ENCODE results near the gene PDE6B. TPM values are rescaled to one million over a fixed set of nuclear protein-coding genes. Genes with fewer than 3 reads are reported as not detected.

Gene PDE6B
- total RNA-seq, 1 donor: under 0.01 TPM

GRCh38 chr4:683982-684622 lies 58.7 kb downstream of the PDE6B start:
- DNase-seq (ENCODE audit: low read depth): peak; percentile 78

GRCh38 chr4:684623-685327 lies 59.4 kb downstream of the PDE6B start:
- no peak overlapping the region for H3K4me3 ChIP-seq (ENCODE audit: low read depth, low read length)
- DNase-seq (ENCODE audit: low read depth): no peak
- TF ChIP-seq, protein P1, sequence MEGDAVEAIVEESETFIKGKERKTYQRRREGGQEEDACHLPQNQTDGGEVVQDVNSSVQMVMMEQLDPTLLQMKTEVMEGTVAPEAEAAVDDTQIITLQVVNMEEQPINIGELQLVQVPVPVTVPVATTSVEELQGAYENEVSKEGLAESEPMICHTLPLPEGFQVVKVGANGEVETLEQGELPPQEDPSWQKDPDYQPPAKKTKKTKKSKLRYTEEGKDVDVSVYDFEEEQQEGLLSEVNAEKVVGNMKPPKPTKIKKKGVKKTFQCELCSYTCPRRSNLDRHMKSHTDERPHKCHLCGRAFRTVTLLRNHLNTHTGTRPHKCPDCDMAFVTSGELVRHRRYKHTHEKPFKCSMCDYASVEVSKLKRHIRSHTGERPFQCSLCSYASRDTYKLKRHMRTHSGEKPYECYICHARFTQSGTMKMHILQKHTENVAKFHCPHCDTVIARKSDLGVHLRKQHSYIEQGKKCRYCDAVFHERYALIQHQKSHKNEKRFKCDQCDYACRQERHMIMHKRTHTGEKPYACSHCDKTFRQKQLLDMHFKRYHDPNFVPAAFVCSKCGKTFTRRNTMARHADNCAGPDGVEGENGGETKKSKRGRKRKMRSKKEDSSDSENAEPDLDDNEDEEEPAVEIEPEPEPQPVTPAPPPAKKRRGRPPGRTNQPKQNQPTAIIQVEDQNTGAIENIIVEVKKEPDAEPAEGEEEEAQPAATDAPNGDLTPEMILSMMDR (IDR thresholded peaks at IDR 0.05; ENCODE audit: insufficient read depth, low read depth, low read length): no peak

More at GRCh38 chr4:683982-684622, 58.7 kb downstream of the PDE6B start:
- no peak overlapping the region for H3K4me3 ChIP-seq (ENCODE audit: low read depth, low read length)
- TF ChIP-seq, protein P1 (IDR thresholded peaks at IDR 0.05; ENCODE audit: insufficient read depth, low read depth, low read length): peak; percentile 78

GRCh38 chr4:685679-686412 lies 60.5 kb downstream of the PDE6B start:
- no peak for DNase-seq (ENCODE audit: low read depth)
- TF ChIP-seq, protein P1 (IDR thresholded peaks at IDR 0.05; ENCODE audit: insufficient read depth, low read depth, low read length): no peak
- H3K4me3 ChIP-seq (ENCODE audit: low read depth, low read length): no peak overlapping the region

DNA sequence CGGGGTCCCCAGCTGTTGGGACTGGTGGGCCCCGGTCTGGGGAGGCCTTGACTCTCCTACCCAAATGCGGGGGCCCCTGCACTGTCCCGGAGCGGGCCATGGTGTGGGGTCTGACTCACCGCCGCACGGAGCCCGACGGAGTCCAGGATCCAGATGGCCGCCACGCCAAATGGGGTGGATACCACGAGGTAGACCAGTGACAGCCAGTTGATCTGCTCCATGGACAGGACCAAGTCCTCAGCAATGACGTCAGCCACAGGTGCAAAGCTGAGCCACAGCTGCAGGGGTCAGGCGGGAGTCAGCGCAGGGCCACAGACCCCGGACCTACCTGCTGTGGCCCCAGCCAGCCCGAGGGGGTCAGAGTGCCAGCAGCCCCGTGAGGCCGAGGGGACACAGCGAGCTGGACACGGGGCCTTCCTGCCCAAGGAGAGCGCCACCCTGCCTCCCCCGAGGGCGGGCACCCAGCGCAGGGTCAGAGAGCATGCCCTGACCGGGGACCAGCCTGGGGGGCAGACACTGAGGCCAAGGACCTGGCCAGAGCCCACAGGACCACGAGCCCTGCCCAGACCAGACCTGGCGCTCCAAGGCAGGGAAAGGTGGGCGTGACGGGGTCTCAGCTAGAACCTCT lies 61.2 kb downstream of the PDE6B start:
- no peak overlapping the region for H3K4me3 ChIP-seq (ENCODE audit: low read depth, low read length)

GRCh38 chr4:687048-687970 lies 61.9 kb downstream of the PDE6B start:
- TF ChIP-seq, protein P1 (IDR thresholded peaks at IDR 0.05; ENCODE audit: insufficient read depth, low read depth, low read length): no peak
- H3K4me3 ChIP-seq (ENCODE audit: low read depth, low read length): peak overlapping the region; percentile 21
- peak; percentile 92 for DNase-seq (ENCODE audit: low read depth)

More for the DNA sequence above, 61.2 kb downstream of the PDE6B start:
- no peak for DNase-seq (ENCODE audit: low read depth)
- TF ChIP-seq, protein P1 (IDR thresholded peaks at IDR 0.05; ENCODE audit: insufficient read depth, low read depth, low read length): no peak

Measured in fibroblast of villous mesenchyme (primary cell).